ENCODE data around the gene SMARCC2.

Gene SMARCC2

DNA sequence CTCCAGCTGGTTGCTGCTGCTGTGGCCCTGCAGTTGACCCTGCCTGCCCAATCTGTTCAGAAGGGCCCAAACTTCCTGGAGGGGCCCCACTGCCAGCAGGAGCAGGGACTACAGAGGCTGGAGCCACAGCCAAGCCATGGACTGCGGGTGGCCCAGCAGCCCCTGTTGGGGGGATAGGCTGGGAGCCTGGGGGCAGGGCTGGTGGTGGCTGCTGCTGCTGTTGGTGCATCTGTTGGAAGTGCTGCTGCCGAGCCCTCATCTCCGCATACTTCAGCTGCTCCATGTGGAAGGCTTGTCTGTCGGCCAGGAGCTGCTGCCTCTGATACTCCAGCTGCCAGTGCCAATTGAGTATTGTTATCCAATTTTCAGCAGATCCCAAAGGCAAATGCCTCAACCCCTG lies 23.9 kb downstream of the SMARCC2 start:
- Mint-ChIP-seq H3K27ac (peak overlapping the region; percentile 65 to 82 (median 73)), H3K9me3 (no peaks in the 10 kb centered on the region), H3K4me3 (peak overlapping the region in 1 of 3 experiments; percentile 0), H3K36me3 (ENCODE audit: low read depth) (peaks cover 77% of the 10 kb centered on the region), H3K27me3 (ENCODE audit: low read depth) (no peaks in the 10 kb centered on the region), H3K4me1 (peaks cover 26% of the 10 kb centered on the region)
- TF ChIP-seq CTCF (IDR thresholded peaks at IDR 0.05; ENCODE audit: unreplicated experiment in 3 of 3) = no peak

- H3K9me3 Mint-ChIP-seq = no peaks in the 10 kb centered on the region
These were observed 24.9 kb downstream of the SMARCC2 start for GRCh38 chr12:56164345-56164729.

GRCh38 chr12:56163533-56164344 lies 25.5 kb downstream of the SMARCC2 start:
- Mint-ChIP-seq H3K4me3 (no peak overlapping the region), H3K36me3 (ENCODE audit: low read depth) (peaks cover 75% of the 10 kb centered on the region), H3K27ac (peak overlapping the region; percentile 45 to 56 (median 47)), H3K4me1 (peaks cover 41% of the 10 kb centered on the region), H3K27me3 (ENCODE audit: low read depth) (no peaks in the 10 kb centered on the region), H3K9me3 (no peaks in the 10 kb centered on the region)
- no peak for TF ChIP-seq CTCF (IDR thresholded peaks at IDR 0.05; ENCODE audit: unreplicated experiment in 3 of 3)

More at GRCh38 chr12:56164345-56164729, 24.9 kb downstream of the SMARCC2 start:
- TF ChIP-seq CTCF (IDR thresholded peaks at IDR 0.05; ENCODE audit: unreplicated experiment in 3 of 3) = no peak
- Mint-ChIP-seq H3K4me1 (peaks cover 36% of the 10 kb centered on the region), H3K36me3 (ENCODE audit: low read depth) (peaks cover 75% of the 10 kb centered on the region), H3K27ac (peak overlapping the region in 1 of 3 experiments; percentile 56), H3K4me3 (no peak overlapping the region), H3K27me3 (ENCODE audit: low read depth) (no peaks in the 10 kb centered on the region)

- Mint-ChIP-seq H3K9me3 (no peaks in the 10 kb centered on the region), H3K36me3 (ENCODE audit: low read depth) (peaks cover 69% of the 10 kb centered on the region), H3K27ac (peak overlapping the region; percentile 11 to 56 (median 30)), H3K27me3 (ENCODE audit: low read depth) (no peaks in the 10 kb centered on the region), H3K4me1 (peaks cover 40% of the 10 kb centered on the region), H3K4me3 (peak overlapping the region; percentile 25 to 72 (median 46))
- TF ChIP-seq CTCF (IDR thresholded peaks at IDR 0.05; ENCODE audit: unreplicated experiment in 3 of 3) = no peak
These were observed 26.6 kb downstream of the SMARCC2 start for GRCh38 chr12:56162468-56163290.

GRCh38 chr12:56161690-56162351 lies 27.5 kb downstream of the SMARCC2 start:
- Mint-ChIP-seq H3K27me3 (ENCODE audit: low read depth) (no peaks in the 10 kb centered on the region), H3K4me3 (peak overlapping the region; percentile 94 to 97 (median 96)), H3K36me3 (ENCODE audit: low read depth) (peaks cover 65% of the 10 kb centered on the region), H3K4me1 (peaks cover 43% of the 10 kb centered on the region), H3K27ac (peak overlapping the region; percentile 58 to 100 (median 99)), H3K9me3 (no peaks in the 10 kb centered on the region)
- TF ChIP-seq CTCF (IDR thresholded peaks at IDR 0.05; ENCODE audit: unreplicated experiment in 3 of 3) = no peak
